HepG2 (cell line): Measurements from ENCODE around the gene SLC9A9. TPM values are rescaled to one million over a fixed set of nuclear protein-coding genes. Genes with fewer than 3 reads are reported as not detected.

Source experiments
- ATAC-seq: fragments of 200-7000 bp; cut with Tn5 transposase; 3 replicates; pipeline ENCODE4 v1.9.1; 2020; ENCODE audit warnings: mild to moderate bottlenecking, moderate library complexity
- BruUV-seq: library from RNA; stranded (reverse); fragments of 400-500 nt; replicated peaks from 2 replicates; lab custom pipeline; 2021; lab: Mats Ljungman, UMichigan
- CTCF ChIA-PET: fragments of 300-600 bp; formaldehyde crosslinking; extraction: SDS; loops from one replicate; lab custom pipeline; 2021; ENCODE audit warnings: low total read pairs, inconsistent platforms, low intra/inter-chr PET ratio; lab: Yijun Ruan, JAX
- POLR2A ChIA-PET: fragments of 350-600 bp; sonication (Branson Sonifier 250); formaldehyde crosslinking; loops from one replicate; lab custom pipeline; 2020; ENCODE audit warnings: antibody characterized with exemption, inconsistent platforms; lab: Yijun Ruan, JAX
- DNase-seq: peaks from one replicate; pipeline ENCODE4 v3.0.0-alpha.2; 2015; ENCODE audit warnings: low spot score
- FAIRE-seq: peaks from 3 replicates; lab custom pipeline; 2011; peaks lifted over from hg19 to GRCh38; lab: Jason Lieb, UNC
- H2AFZ ChIP-seq: one replicate; pipeline ENCODE4 v1.6.1; 2011; ENCODE audit warnings: low read length, inconsistent platforms
- H3K27ac ChIP-seq: fragments of 300-600 bp; 3 replicates; pipeline ENCODE4 v1.8.0; 2011; ENCODE audit warnings: mixed run types, mild to moderate bottlenecking, mixed read lengths, low read length, inconsistent platforms; ENCODE audit not compliant: insufficient read depth; ENCODE audit errors: extremely low read length
- H3K27me3 ChIP-seq, 2 experiments: fragments of 200-600 bp in 1 of 2; 2 replicates in 1 of 2; 3 replicates in 1 of 2; pipeline versions ENCODE4 v1.6.0 to v1.8.0; 2011; ENCODE audit warnings: low read length in 2 of 2, mild to moderate bottlenecking in 2 of 2, moderate library complexity in 2 of 2, inconsistent platforms in 1 of 2; ENCODE audit not compliant: insufficient read depth in 2 of 2, control insufficient read depth in 1 of 2
- H3K36me3 ChIP-seq, 2 experiments: fragments of 200-600 bp in 1 of 2; replicated peaks in 1 of 2; 2 replicates in 1 of 2; 3 replicates in 1 of 2; pipeline versions ENCODE4 v1.5.1 to v1.8.0; 2011; ENCODE audit warnings: low read length in 2 of 2, inconsistent platforms in 1 of 2; ENCODE audit not compliant: insufficient read depth in 2 of 2, control insufficient read depth in 1 of 2
- H3K4me1 ChIP-seq: 2 replicates; pipeline ENCODE4 v1.5.1; 2012; ENCODE audit warnings: low read length, inconsistent platforms; ENCODE audit not compliant: insufficient read depth
- H3K4me2 ChIP-seq: 2 replicates; pipeline ENCODE4 v1.6.0; 2011; ENCODE audit warnings: low read depth, low read length, inconsistent platforms
- H3K4me3 ChIP-seq, 3 experiments: fragments of 200-600 bp in 1 of 3; sonication (generic), shearing (Covaris generic) in 1 of 3; replicated peaks in 1 of 3; 2 replicates each; pipeline ENCODE4 v1.5.1; 2011 to 2016; ENCODE audit warnings: low read length in 3 of 3, inconsistent platforms in 2 of 3, low read depth in 2 of 3, mild to moderate bottlenecking in 2 of 3, control low read depth in 1 of 3, mixed read lengths in 1 of 3; ENCODE audit not compliant: insufficient read depth in 1 of 3
- H3K79me2 ChIP-seq: one replicate; pipeline ENCODE4 v1.6.1; 2011; ENCODE audit warnings: low read length, inconsistent platforms; ENCODE audit not compliant: insufficient read depth
- H3K9ac ChIP-seq: 2 replicates; pipeline ENCODE4 v1.6.0; 2011; ENCODE audit warnings: mild to moderate bottlenecking, low read depth, low read length, inconsistent platforms; ENCODE audit not compliant: insufficient read depth
- H3K9me3 ChIP-seq: 2 replicates; pipeline ENCODE4 v1.5.1; 2012; ENCODE audit warnings: mild to moderate bottlenecking, low read length
- H4K20me1 ChIP-seq: 2 replicates; pipeline ENCODE4 v1.6.0; 2011; ENCODE audit warnings: inconsistent platforms, mild to moderate bottlenecking, low read length, moderate library complexity; ENCODE audit not compliant: insufficient read depth
- EED ChIP-seq: sonication (generic); formaldehyde crosslinking; IDR thresholded peaks from 2 replicates; pipeline ENCODE4 v1.5.0; 2020; ENCODE audit warnings: mild to moderate bottlenecking, missing genetic modification reagents
- FUBP1 ChIP-seq: sonication (generic); formaldehyde crosslinking; IDR thresholded peaks from 2 replicates; pipeline ENCODE4 v1.5.1; 2020; ENCODE audit warnings: missing genetic modification reagents, mild to moderate bottlenecking, borderline replicate concordance
- MAFF ChIP-seq: IDR thresholded peaks from 2 replicates; pipeline ENCODE4 v1.6.1; 2011; ENCODE audit warnings: low read depth, low read length, improper control_type of control experiment
- MAFK ChIP-seq, 2 experiments: IDR thresholded peaks in 1 of 2; conservative IDR thresholded peaks in 1 of 2; 2 replicates each; pipeline ENCODE4 v1.6.1; 2011; ENCODE audit warnings: improper control_type of control experiment in 2 of 2, low read length in 2 of 2
- NFE2L2 ChIP-seq: fragments of 150-350 bp; IDR thresholded peaks from 2 replicates; pipeline ENCODE4 v1.6.1; 2014; ENCODE audit warnings: low read length
- NFIB ChIP-seq: sonication (generic); formaldehyde crosslinking; IDR thresholded peaks from 2 replicates; pipeline ENCODE4 v1.9.0; 2021; ENCODE audit warnings: missing genetic modification reagents, mild to moderate bottlenecking, borderline replicate concordance
- WGBS: methylation state at CpG from one replicate; pipeline ENCODE4 v1.1.6; 2017; ENCODE audit warnings: low lambda C conversion rate; 5-methylcytosine and 5-hydroxymethylcytosine counted together
- in situ Hi-C: cut with HindIII; loops from 2 replicates; pipeline ENCODE4 v1.10.0; 2017; ENCODE audit warnings: low pct_unique_long_range_greater_than_20kb; ENCODE audit not compliant: extremely low pct_ligation_motif_present
- intact Hi-C: fragments of 100-400 bp; cut with micrococcal nuclease; formaldehyde crosslinking; loops from one replicate; pipeline ENCODE4 v1.10.0; 2022; ENCODE audit not compliant: unreplicated experiment
- polyA plus RNA-seq, 8 experiments: library from polyadenylated mRNA; depleted of rRNA in 3 of 8; stranded (reverse) in 7 of 8; unstranded in 1 of 8; fragments of >200 nt; fragmentation: Illumina TruSeq in 4 of 8; extraction: Trizol in 4 of 8; gene quantifications; 2 replicates each; pipeline versions ENCODE4 v1.2.1 to v1.2.3, GENCODE V29; 2011 to 2016; ENCODE audit warnings: low read depth in 4 of 8, missing spikeins in 1 of 8, mixed read lengths in 1 of 8; ENCODE audit not compliant: insufficient read depth in 1 of 8
- total RNA-seq, 5 experiments: library from RNA; depleted of rRNA; stranded (reverse); fragments of >200 nt; fragmentation: Illumina TruSeq; extraction: Trizol; gene quantifications; 2 replicates each; pipeline ENCODE4 v1.2.3, GENCODE V29; 2016; ENCODE audit warnings: low read depth in 1 of 5

Gene SLC9A9
- total and polyA plus RNA-seq, 2 of the 13 experiments (the other 11 are each of a cell fraction or from before 2014, with no cell fraction given): not detected

DNA sequence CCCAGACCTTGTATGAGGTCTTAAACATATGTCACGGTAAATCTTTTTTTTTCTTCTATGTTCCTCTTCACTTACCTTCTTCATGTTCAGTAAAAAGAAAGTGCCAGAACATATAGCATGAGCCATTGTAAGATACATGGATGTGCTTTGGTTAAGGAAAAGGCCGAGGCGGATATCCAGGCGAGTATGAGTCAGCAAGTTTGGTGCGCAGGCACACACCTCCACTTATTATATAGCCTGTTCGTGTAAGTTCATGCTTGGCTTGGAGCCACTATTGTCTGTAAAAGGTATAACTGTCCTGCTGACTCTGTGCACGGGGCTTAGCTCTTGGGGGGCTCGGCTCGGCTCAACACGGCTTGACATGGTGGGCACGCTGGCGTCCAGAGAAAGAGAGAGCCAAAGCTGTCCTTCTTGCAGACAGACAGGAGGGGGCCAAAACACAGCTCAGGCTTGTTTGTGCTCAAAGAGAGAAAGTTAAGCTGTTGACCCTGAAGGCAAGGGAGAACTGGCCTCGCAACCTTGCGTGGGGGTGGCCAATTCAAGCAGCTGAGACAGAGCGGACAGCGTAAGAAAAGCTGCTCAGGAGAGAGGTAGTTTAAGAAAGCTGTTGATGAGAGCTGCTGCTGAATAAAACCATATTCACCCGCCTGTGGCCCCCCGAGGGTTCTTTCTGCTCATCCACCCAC, 251.2 kb downstream of the SLC9A9 start:
- H2AFZ ChIP-seq: no peak overlapping the region
- no peaks in the 10 kb centered on the region for H3K9me3 ChIP-seq
- no TSS peak for BruUV-seq
- intact Hi-C loops (no loop called here), in situ Hi-C loops (no loop called here)
- H3K4me2 ChIP-seq: 0 out of 2 replicates have a peak overlapping the region, but pooled peaks have one; percentile 14
- 39% methylated on average over 12 of the region's 18 CpGs for WGBS
- H3K27me3 ChIP-seq: peaks cover 0 to 8% of the 10 kb centered on the region in 2 experiments; a peak in 1 of 5 replicates
- peak; percentile 68; the same call in 2 of the 3 replicates for ATAC-seq
- H3K4me1 ChIP-seq: no peaks in the 10 kb centered on the region
- H3K36me3 ChIP-seq: no peaks in the 10 kb centered on the region
- no peak overlapping the region for H3K27ac ChIP-seq
- no peaks in the 10 kb centered on the region for H3K79me2 ChIP-seq
- H3K9ac ChIP-seq: no peak overlapping the region
- H3K4me3 ChIP-seq: no peak overlapping the region
- no peak for FAIRE-seq
- DNase-seq: no peak
- TF ChIP-seq NFE2L2: peak; percentile 61; the same call in 1 of the 2 replicates
- peak in 1 of 2 experiments; percentile 48; a peak in 1 of 4 replicates for TF ChIP-seq MAFK (conservative IDR thresholded peaks at IDR 0.05 in 1 of 2, IDR thresholded peaks at IDR 0.05 in 1 of 2; ENCODE audit: low read length in 2 of 2)
- no peak for TF ChIP-seq FUBP1 (CRISPR knock-in tag)
- TF ChIP-seq NFIB (CRISPR knock-in tag): no peak
- TF ChIP-seq MAFF: 0 out of 2 replicates have a peak, but pooled peaks have one; percentile 30
- no peak for TF ChIP-seq EED (CRISPR knock-in tag)
- ChIA-PET POLR2A (no interaction called here), CTCF (no interaction called here)
- H4K20me1 ChIP-seq: no peaks in the 10 kb centered on the region
